IPS-18c (cell line): Measurements from ENCODE around the gene SSH3.

Source experiments
- H3K4me3 ChIP-seq: 2 replicates; pipeline ENCODE4 v1.7.0; 2013; ENCODE audit warnings: low read depth, mild to moderate bottlenecking, low read length, moderate library complexity; ENCODE audit not compliant: insufficient read depth
- H3K9me3 ChIP-seq: one replicate; pipeline ENCODE4 v1.6.1; 2013; ENCODE audit warnings: mild to moderate bottlenecking, low read length, moderate library complexity; ENCODE audit not compliant: control insufficient read depth, insufficient read depth

Gene SSH3

DNA sequence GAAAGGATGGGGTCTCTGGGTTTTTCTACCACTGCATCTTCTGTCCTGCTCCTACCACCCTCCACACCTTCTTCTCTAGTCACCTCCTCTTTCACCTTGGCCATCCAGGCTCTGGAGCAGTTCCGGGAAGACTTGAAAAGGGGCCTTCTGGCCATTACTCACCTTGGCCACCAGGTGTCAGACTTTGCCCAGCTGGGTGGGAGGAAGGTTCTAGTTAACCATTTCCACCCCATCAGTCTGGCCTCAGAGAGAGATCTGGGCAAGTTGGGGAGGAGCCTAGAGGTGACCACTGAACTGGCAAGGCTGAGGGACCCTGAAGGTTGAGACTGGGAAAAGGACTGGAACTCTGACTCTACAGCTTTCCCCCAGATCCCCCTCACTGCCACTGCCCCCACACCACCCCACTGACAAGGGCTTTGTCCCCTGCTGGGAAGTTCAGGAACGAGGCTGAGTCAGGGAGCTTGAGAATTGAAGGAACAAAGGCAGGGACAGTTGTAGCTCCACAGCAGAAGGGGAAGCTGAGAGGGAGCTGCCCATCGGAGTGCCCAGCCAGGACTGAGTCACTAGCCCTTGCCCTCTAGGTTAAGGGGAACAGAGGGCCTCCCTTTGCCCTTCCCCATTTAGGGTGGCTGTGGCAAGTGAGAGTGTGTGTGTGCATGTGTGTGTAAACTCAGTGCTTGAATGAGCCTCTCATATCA, 53.7 kb downstream of the SSH3 start:
- Histone ChIP-seq H3K9me3 (no peaks in the 10 kb centered on the region), H3K4me3 (no peak overlapping the region)

GRCh38 chr11:67357831-67358670, 54.7 kb downstream of the SSH3 start:
- no peaks in the 10 kb centered on the region for H3K9me3 ChIP-seq
- no peak overlapping the region for H3K4me3 ChIP-seq
